Forelimb muscle (tissue), 1 donor: ENCODE measurements around the gene PFN2. TPM values are rescaled to one million over a fixed set of nuclear protein-coding genes. Genes with fewer than 3 reads are reported as not detected.

ENCODE experiments used
- DNase-seq: peaks from one replicate; pipeline ENCODE4 v3.0.0-alpha.2; 2013; ENCODE audit warnings: low read depth
- polyA plus RNA-seq: library from polyadenylated mRNA; unstranded; fragments of 120-200 nt; gene quantifications from one replicate; pipeline ENCODE4 v1.2.1, GENCODE V29; 2013; ENCODE audit not compliant: insufficient read length

Gene PFN2
- polyA plus RNA-seq, 1 donor = 271 TPM

GRCh38 chr3:149919509-149919908 is 51.2 kb downstream of the PFN2 start:
- no peak for DNase-seq

DNA sequence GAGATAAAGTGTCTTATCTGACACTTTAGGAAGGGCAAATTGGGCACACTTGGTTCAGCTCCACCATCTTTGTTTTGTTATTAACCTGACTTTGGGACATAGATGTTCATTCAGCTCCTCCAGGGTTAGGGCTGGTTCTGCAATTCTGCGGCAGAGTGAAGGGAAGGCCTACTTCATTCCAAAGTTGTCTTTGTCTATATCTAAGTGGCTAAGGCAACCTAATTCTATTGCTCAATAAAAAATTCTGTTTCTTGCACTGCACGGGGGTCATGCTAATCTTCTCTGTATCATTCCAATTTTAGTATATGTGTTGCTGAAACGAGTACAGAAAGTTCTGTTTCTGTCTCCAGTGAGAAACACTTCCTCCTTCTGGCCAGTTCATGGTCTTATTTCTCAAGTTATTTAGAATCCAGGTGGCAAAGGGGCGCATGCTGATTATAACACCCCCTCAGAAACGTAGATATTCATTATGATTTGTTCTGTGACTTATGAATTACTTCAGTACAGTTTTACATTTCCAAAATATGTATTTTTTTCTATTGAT is 53.5 kb downstream of the PFN2 start:
- no peak for DNase-seq

Other genes with a start within 250 kb of the PFN2 start
- gene COMMD2, start 218.4 kb downstream of the PFN2 start, polyA plus RNA-seq = 30.9 TPM
- not detected for gene ANKUB1, start 178.3 kb downstream of the PFN2 start, polyA plus RNA-seq
- 33.2 TPM for gene RNF13, start 157.7 kb downstream of the PFN2 start, polyA plus RNA-seq